Nucleus accumbens (tissue), 56 donors: ENCODE data around the gene HTR1A.
A peak's percentile ranks its signal among the peaks of the same experiment; 100 is the strongest.

Experiments
- DNase-seq, 56 donors: peaks; one replicate each; lab custom pipeline; 2025; lab: John Stamatoyannopoulos, UW

HTR1A gene

DNA sequence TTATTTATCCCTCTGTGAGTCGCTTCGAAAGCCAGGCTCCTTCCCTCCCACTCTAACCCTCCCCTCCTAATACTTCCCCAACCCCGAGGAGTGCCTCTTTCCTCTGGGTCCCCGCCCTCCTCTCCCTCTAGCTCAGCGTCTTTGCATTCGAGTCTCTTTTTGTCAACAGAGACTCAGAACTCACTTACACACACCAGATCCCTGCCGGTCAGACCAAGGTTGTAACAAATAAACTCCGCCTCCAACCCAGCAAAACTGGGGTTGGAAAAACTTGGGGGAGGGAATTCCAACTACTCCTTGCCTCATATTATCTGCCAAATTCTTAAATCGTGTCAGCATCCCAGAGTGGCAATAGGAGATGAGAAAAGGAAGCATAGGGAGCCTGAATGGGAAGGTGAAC, at the start of gene HTR1A:
Gene HTR1A (minus strand): TSS at position 167 of the 400 bp plus-strand sequence. CDS start 726 bp downstream, outside the sequence.
- no peak for DNase-seq

DNA sequence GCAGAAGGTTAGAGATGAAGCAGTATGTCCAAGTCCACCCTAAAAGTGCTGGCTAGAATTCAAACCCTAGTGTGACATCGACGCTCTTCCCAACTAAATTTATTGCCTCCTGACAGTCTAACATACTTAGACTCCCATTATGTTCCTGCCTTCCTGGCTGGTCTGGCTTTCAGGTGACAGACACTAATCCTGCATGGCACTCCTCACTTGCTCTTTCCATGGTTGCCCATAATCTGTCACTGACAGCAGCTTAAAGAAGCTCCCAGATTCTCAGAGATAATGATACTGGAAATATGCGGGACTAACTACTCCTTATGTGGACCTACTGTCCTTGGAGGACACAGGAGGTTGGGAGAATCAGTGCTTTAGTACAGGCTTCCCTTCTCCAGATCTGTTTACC, 41.7 kb upstream of the HTR1A start:
- DNase-seq: no peak

- DNase-seq: peak in 9 of 56 donors; percentile 1 to 39 (median 6)
Observed at GRCh38 chr5:64000096-64000495, 37.9 kb upstream of the HTR1A start.

GRCh38 chr5:63987053-63987452, 24.8 kb upstream of the HTR1A start:
- DNase-seq: no peak

- no peak for DNase-seq
Observed at GRCh38 chr5:63981864-63982263, 19.6 kb upstream of the HTR1A start.

GRCh38 chr5:63963926-63964325, 1.7 kb upstream of the HTR1A start:
- no peak for DNase-seq

DNA sequence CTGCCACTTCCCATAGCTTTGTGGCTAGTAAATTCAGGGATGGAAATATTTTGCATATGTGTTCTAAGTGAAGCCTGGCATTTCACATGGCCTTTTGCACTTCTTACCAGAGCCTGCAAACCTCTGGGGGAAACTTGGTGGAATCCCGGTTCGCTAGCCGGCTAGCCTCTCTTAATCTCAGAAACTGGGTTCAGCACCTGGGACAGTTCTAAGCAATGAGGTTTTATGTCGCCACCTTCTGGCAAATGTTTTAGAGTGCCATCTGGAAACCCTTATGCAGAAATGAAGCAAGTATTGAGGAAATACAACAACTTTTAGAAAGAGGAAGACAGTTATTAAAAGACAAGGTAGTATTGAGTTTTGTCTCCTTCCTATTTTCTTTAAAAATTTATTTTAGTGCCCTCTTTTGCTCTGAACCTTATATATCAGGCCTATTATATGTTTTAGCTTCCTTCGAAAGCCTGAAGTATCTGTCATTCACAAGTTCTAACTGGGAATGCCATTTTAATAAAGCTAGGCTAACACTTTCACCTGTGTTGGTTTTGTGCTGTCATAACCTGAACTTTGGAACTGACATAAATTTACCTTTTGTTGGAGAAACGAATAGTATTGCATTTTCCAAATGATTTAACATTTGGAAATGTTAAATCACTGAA, 963 bp upstream of the HTR1A start:
- DNase-seq: peak in 25 of 56 donors; percentile 3 to 61 (median 18)

- DNase-seq: no peak
Observed at GRCh38 chr5:63961598-63962161, 565 bp downstream of the HTR1A start.

- no peak for DNase-seq
Observed at GRCh38 chr5:63961125-63961597, 1.1 kb downstream of the HTR1A start.

- no peak for DNase-seq
Observed at GRCh38 chr5:63960646-63961045, 1.6 kb downstream of the HTR1A start.

- DNase-seq: peak in 26 of 56 donors; percentile 3 to 67 (median 27)
Observed at GRCh38 chr5:63959177-63959982, 2.9 kb downstream of the HTR1A start.

GRCh38 chr5:63958654-63959053, 3.6 kb downstream of the HTR1A start:
- no peak for DNase-seq

DNA sequence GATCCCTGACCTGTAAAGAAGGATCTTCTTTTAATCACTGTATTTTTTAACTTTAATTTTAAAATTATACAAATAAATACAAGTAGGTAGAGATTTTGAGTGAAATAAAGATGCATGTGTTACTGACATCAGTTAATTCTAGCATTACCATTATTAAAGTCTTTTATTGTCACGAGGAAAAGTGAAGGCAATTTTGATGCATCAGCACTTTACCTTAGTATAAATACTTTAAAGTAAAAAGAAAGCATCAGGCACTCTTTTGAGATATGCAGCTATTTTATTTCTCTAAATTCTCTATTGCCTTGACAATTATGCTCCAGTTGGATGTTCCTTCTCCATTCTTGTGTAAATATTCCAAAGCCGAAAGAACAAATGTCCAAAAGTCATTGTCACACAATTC, 4.6 kb downstream of the HTR1A start:
- no peak for DNase-seq

GRCh38 chr5:63953217-63953616, 9.0 kb downstream of the HTR1A start:
- DNase-seq: no peak

GRCh38 chr5:63935103-63935502, 27.1 kb downstream of the HTR1A start:
- DNase-seq: no peak

GRCh38 chr5:63931836-63932235, 30.4 kb downstream of the HTR1A start:
- no peak for DNase-seq

DNA sequence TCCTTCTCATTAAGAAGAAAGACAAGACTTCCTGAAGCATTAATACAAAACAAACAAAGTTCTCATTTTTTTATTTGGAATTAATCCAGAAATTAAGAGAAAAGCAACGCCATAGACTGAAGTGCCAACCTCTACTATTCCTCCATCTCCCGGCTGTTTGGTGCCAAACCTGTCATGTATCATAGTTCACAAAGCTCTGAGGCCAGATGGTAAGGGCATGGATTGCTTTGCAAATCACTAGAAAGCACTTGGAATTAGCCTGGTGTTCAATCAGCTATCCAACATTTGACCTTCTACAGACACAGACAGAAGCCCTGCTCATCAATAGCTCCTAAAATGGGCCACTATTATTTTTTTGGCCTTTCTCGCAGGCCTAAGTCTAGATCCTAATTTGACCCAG, 33.8 kb downstream of the HTR1A start:
- DNase-seq: no peak

- DNase-seq: no peak
Observed at GRCh38 chr5:63923914-63924313, 38.3 kb downstream of the HTR1A start.

GRCh38 chr5:63919763-63920478, 42.3 kb downstream of the HTR1A start:
- DNase-seq: no peak

DNA sequence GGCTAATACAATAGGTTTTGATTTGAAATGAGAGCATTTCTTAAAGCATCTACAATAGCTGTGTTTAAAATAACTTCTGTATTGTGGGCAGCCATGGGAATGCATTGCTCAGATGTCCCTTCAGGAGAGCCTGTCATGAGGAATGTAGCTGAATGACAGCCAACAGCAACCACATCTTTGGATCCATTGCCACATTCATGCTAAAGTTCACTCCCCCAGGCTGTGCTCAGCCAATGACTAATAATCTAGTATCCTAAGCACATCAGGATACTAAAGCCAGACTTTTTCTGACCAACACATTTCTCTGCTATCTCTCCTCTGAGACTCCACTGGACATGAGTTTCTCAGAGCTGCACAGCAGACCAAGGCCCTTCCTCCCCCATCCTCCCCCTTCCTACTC, 45.5 kb downstream of the HTR1A start:
- no peak for DNase-seq

DNA sequence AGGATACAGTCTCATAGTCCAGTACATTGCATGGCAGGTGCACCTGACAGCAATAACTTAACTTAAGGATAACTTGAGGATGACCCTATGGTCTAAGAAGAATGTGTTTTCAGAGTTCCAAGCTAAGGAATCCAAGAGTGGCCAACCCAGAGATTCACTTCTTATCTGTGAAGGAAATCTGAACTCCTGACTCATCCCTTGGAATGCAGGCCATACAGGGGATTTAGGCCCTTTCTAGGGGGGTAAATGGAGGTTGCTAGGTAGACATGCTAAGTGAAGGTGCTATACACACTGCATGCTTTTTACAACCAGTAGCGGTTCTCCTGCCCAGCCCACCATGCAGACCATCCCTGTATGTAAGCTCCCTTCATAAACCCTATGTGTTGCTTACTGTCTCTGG, 50.4 kb downstream of the HTR1A start:
- DNase-seq: no peak
